GM12878 (cell line): ENCODE data around the gene MARCHF2. TPM values are rescaled to one million over a fixed set of nuclear protein-coding genes. Genes with fewer than 3 reads are reported as not detected.

Experiments used
- ATAC-seq: fragments of 200-7000 bp; cut with Tn5 transposase; 3 replicates; pipeline ENCODE4 v1.9.1; 2020; ENCODE audit warnings: mild to moderate bottlenecking, moderate library complexity
- BruUV-seq: library from RNA; stranded (reverse); fragments of 400-500 nt; replicated peaks from 2 replicates; lab custom pipeline; 2021; lab: Mats Ljungman, UMichigan
- CTCF ChIA-PET: fragments of 300-600 bp; sonication (Branson Sonifier 250); formaldehyde crosslinking; extraction: SDS; loops from one replicate; lab custom pipeline; 2021; ENCODE audit warnings: inconsistent platforms; lab: Yijun Ruan, JAX
- POLR2A ChIA-PET: fragments of 350-600 bp; formaldehyde crosslinking; extraction: SDS; loops from one replicate; lab custom pipeline; 2021; ENCODE audit warnings: inconsistent platforms; lab: Charles Lee
- RAD21 ChIA-PET: fragments of 300-600 bp; sonication (Branson Sonifier 250); formaldehyde crosslinking; loops from one replicate; lab custom pipeline; 2023; ENCODE audit warnings: antibody characterized with exemption; ENCODE audit not compliant: unreplicated experiment; lab: Charles Lee
- SMC1A ChIA-PET: fragments of 300-600 bp; sonication (Branson Sonifier 250); formaldehyde crosslinking; loops from one replicate; lab custom pipeline; 2023; ENCODE audit not compliant: unreplicated experiment, uncharacterized antibody; lab: Charles Lee
- DNase-seq: peaks from one replicate; pipeline ENCODE4 v3.0.0-alpha.2; 2011; ENCODE audit warnings: low read depth, low spot score
- FAIRE-seq: peaks from 3 replicates; lab custom pipeline; 2011; peaks lifted over from hg19 to GRCh38; lab: Jason Lieb, UNC
- H2AFZ ChIP-seq: 2 replicates; pipeline ENCODE4 v1.6.0; 2011; ENCODE audit warnings: low read depth, low read length, control low read depth; ENCODE audit not compliant: control insufficient read depth
- H3K27ac ChIP-seq: 2 replicates; pipeline ENCODE4 v1.5.1; 2011; ENCODE audit warnings: control low read depth; ENCODE audit not compliant: control insufficient read depth, insufficient read depth
- H3K27me3 ChIP-seq, 2 experiments: replicated peaks in 1 of 2; 2 replicates each; pipeline versions ENCODE4 v1.6.0 to v1.6.1; 2011; ENCODE audit warnings: low read length in 1 of 2; ENCODE audit not compliant: control insufficient read depth in 2 of 2, insufficient read depth in 2 of 2
- H3K36me3 ChIP-seq, 2 experiments: 2 replicates each; pipeline ENCODE4 v1.5.1; 2011; ENCODE audit warnings: low read length in 1 of 2; ENCODE audit not compliant: control insufficient read depth in 2 of 2, insufficient read depth in 2 of 2
- H3K4me1 ChIP-seq: 2 replicates; pipeline ENCODE4 v1.6.1; 2011; ENCODE audit warnings: mild to moderate bottlenecking, low read length, moderate library complexity, mixed read lengths; ENCODE audit not compliant: control insufficient read depth, insufficient read depth
- H3K4me2 ChIP-seq: 2 replicates; pipeline ENCODE4 v1.6.0; 2011; ENCODE audit warnings: control low read depth; ENCODE audit not compliant: control insufficient read depth, insufficient read depth
- H3K4me3 ChIP-seq: fragments of 200-600 bp; sonication (generic); 2 replicates; pipeline ENCODE4 v1.5.1; 2016
- H3K79me2 ChIP-seq: 2 replicates; pipeline ENCODE4 v1.6.0; 2011; ENCODE audit warnings: low read length; ENCODE audit not compliant: control insufficient read depth, insufficient read depth
- H3K9ac ChIP-seq: 2 replicates; pipeline ENCODE4 v1.8.0; 2011; ENCODE audit warnings: low read length, control low read depth, mixed read lengths; ENCODE audit not compliant: control insufficient read depth, insufficient read depth
- H3K9me3 ChIP-seq: replicated peaks from 3 replicates; pipeline ENCODE4 v1.5.1; 2011; ENCODE audit warnings: mild to moderate bottlenecking, low read length; ENCODE audit not compliant: control insufficient read depth, insufficient read depth
- H4K20me1 ChIP-seq: 2 replicates; pipeline ENCODE4 v1.6.0; 2011; ENCODE audit not compliant: control insufficient read depth, insufficient read depth
- BCL11A ChIP-seq: IDR thresholded peaks from 2 replicates; pipeline ENCODE4 v1.6.1; 2011; ENCODE audit warnings: low read depth, low read length
- BMI1 ChIP-seq: fragments of 450-650 bp; IDR thresholded peaks from 2 replicates; pipeline ENCODE4 v1.6.1; 2016; ENCODE audit warnings: mild to moderate bottlenecking, moderate library complexity, borderline replicate concordance
- CREB1 ChIP-seq: IDR thresholded peaks from 2 replicates; pipeline ENCODE4 v1.6.1; 2012; ENCODE audit warnings: low read depth, mild to moderate bottlenecking, inconsistent platforms
- EED ChIP-seq: sonication (generic); IDR thresholded peaks from 2 replicates; pipeline ENCODE4 v1.6.1; 2016; ENCODE audit warnings: antibody characterized with exemption, low read depth
- HCFC1 ChIP-seq: fragments of 150-350 bp; IDR thresholded peaks from 2 replicates; pipeline ENCODE4 v1.6.1; 2014; ENCODE audit warnings: low read length
- JUNB ChIP-seq: IDR thresholded peaks from 2 replicates; pipeline ENCODE4 v1.6.1; 2016; ENCODE audit warnings: antibody characterized with exemption, mild to moderate bottlenecking
- KAT2A ChIP-seq: conservative IDR thresholded peaks from 2 replicates; pipeline ENCODE4 v1.6.1; 2011; ENCODE audit warnings: low read depth, low read length; ENCODE audit not compliant: control insufficient read depth
- LARP7 ChIP-seq: fragments of 450-650 bp; IDR thresholded peaks from 2 replicates; pipeline ENCODE4 v1.6.1; 2017; ENCODE audit warnings: mild to moderate bottlenecking
- MEF2B ChIP-seq: fragments of 450-650 bp; IDR thresholded peaks from 2 replicates; pipeline ENCODE4 v1.6.1; 2018; ENCODE audit warnings: mild to moderate bottlenecking, moderate library complexity; ENCODE audit not compliant: partially characterized antibody, poor library complexity, severe bottlenecking
- RBBP5 ChIP-seq: fragments of 200-600 bp; sonication (generic); conservative IDR thresholded peaks from 2 replicates; pipeline ENCODE4 v1.6.1; 2016
- TAF1 ChIP-seq: IDR thresholded peaks from 2 replicates; pipeline ENCODE4 v1.6.1; 2011; ENCODE audit warnings: mild to moderate bottlenecking, low read depth, low read length, borderline replicate concordance
- WGBS: methylation state at CpG from one replicate; pipeline ENCODE4 v1.1.6; 2016; ENCODE audit warnings: low lambda C conversion rate; ENCODE audit not compliant: insufficient replicate concordance, insufficient coverage; ENCODE audit errors: missing lambda C conversion rate; 5-methylcytosine and 5-hydroxymethylcytosine counted together
- in situ Hi-C: fragments of 300-500 bp; cut with MboI; formaldehyde crosslinking; loops from 9 replicates; pipeline ENCODE4 v1.14.3; 2018; ENCODE audit warnings: mixed read lengths
- intact Hi-C: fragments of 100-400 bp; cut with micrococcal nuclease; formaldehyde crosslinking; loops from one replicate; pipeline ENCODE4 v1.14.2; 2022; ENCODE audit not compliant: unreplicated experiment
- polyA plus RNA-seq, 11 experiments: library from polyadenylated mRNA; depleted of rRNA in 4 of 11; unstranded in 6 of 11; stranded (reverse) in 5 of 11; fragments of >200 nt; fragmentation: Nextera tagmentation in 4 of 11; fragmentation: Illumina TruSeq in 1 of 11; extraction: Ambion mirVana in 4 of 11; extraction: Trizol in 1 of 11; gene quantifications; 1 replicate in 1 of 11; 2 replicates in 10 of 11; pipeline versions ENCODE4 v1.2.1 to v1.2.3, GENCODE V29; 2011 to 2016; ENCODE audit warnings: inconsistent platforms in 2 of 11, missing spikeins in 2 of 11, low read depth in 1 of 11
- total RNA-seq, 4 experiments: library from RNA; depleted of rRNA in 3 of 4; stranded (reverse); fragments of >200 nt in 3 of 4; fragmentation: Illumina TruSeq in 1 of 4; extraction: Trizol in 1 of 4; gene quantifications; 2 replicates each; pipeline versions ENCODE4 v1.2.1 to v1.2.3, GENCODE V29; 2013 to 2021
- TF ChIP-seq, protein P1 (sequence below): fragments of 450-650 bp; IDR thresholded peaks from 2 replicates; pipeline ENCODE4 v1.6.1; 2017; ENCODE audit warnings: antibody characterized with exemption, mild to moderate bottlenecking, moderate library complexity

MARCHF2 gene
- total and polyA plus RNA-seq, 10 of the 15 experiments (the other 5 are each of a cell fraction or from before 2014, with no cell fraction given), result 1.6 to 30.3 (median 10.8) TPM

- TF ChIP-seq RBBP5, result no peak
- peak; percentile 27; the same call in 1 of the 2 replicates for TF ChIP-seq TAF1
- peak; percentile 13; the same call in 1 of the 2 replicates for TF ChIP-seq EED
- TF ChIP-seq JUNB, result no peak
- TF ChIP-seq BMI1, result no peak
- no peak for TF ChIP-seq KAT2A
- TF ChIP-seq MEF2B, result peak; percentile 3
- no peak for TF ChIP-seq CREB1
- no peak for TF ChIP-seq HCFC1
- TF ChIP-seq, protein P1, sequence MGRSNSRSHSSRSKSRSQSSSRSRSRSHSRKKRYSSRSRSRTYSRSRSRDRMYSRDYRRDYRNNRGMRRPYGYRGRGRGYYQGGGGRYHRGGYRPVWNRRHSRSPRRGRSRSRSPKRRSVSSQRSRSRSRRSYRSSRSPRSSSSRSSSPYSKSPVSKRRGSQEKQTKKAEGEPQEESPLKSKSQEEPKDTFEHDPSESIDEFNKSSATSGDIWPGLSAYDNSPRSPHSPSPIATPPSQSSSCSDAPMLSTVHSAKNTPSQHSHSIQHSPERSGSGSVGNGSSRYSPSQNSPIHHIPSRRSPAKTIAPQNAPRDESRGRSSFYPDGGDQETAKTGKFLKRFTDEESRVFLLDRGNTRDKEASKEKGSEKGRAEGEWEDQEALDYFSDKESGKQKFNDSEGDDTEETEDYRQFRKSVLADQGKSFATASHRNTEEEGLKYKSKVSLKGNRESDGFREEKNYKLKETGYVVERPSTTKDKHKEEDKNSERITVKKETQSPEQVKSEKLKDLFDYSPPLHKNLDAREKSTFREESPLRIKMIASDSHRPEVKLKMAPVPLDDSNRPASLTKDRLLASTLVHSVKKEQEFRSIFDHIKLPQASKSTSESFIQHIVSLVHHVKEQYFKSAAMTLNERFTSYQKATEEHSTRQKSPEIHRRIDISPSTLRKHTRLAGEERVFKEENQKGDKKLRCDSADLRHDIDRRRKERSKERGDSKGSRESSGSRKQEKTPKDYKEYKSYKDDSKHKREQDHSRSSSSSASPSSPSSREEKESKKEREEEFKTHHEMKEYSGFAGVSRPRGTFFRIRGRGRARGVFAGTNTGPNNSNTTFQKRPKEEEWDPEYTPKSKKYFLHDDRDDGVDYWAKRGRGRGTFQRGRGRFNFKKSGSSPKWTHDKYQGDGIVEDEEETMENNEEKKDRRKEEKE, result no peak
- TF ChIP-seq LARP7, result peak; percentile 12; the same call in 1 of the 2 replicates
- TF ChIP-seq BCL11A, result no peak
- Histone ChIP-seq H3K9me3 (no peaks in the 10 kb centered on the region), H3K36me3 (peaks cover 0 to 9% of the 10 kb centered on the region in 2 experiments; a peak in 2 of 4 replicates), H3K4me1 (peaks cover 13% of the 10 kb centered on the region), H4K20me1 (peaks cover 11% of the 10 kb centered on the region), H3K27me3 (no peaks in the 10 kb centered on the region), H3K9ac (peak overlapping the region; percentile 99), H3K4me3 (peak overlapping the region; percentile 85), H3K27ac (peak overlapping the region; percentile 85), H2AFZ (no peak overlapping the region), H3K79me2 (peaks cover 55% of the 10 kb centered on the region), H3K4me2 (peak overlapping the region; percentile 86)
- BruUV-seq, result no TSS peak
- DNase-seq (no peak), ATAC-seq (peak; percentile 59), FAIRE-seq (no peak)
- 0% methylated on average over 18 of the region's 45 CpGs for WGBS
- SMC1A ChIA-PET, result interaction anchor here (0.9 to 1.5 kb wide), 3 partner anchors 11 to 92 kb away, joined by 3 to 7 read pairs (median 3); no protein-coding TSS in a partner anchor
- intact Hi-C loops, result no loop called here
- CTCF ChIA-PET, result interaction anchor here (1.0 to 3.7 kb wide), 7 partner anchors 11 to 133 kb away, joined by 4 to 20 read pairs (median 10); partner anchors contain the start of genes MARCHF2, MYO1F and RAB11B
- POLR2A ChIA-PET, result interaction anchor here (2.3 to 3.1 kb wide), 2 partner anchors 10 to 33 kb away, joined by 10 to 14 read pairs; partner anchors contain the start of gene MARCHF2
- in situ Hi-C loops, result no loop called here
- RAD21 ChIA-PET, result interaction anchor here (0.5 to 2.0 kb wide), 4 partner anchors 32 to 133 kb away, joined by 3 to 8 read pairs (median 3); partner anchors contain the start of genes MARCHF2 and ZNF414
Measured at GRCh38 chr19:8445488-8446001, 32.4 kb downstream of the MARCHF2 start.
